Astrocyte (in vitro differentiated cells and primary cell): ENCODE results near the gene CYP46A1. TPM values are rescaled to one million over a fixed set of nuclear protein-coding genes. Genes with fewer than 3 reads are reported as not detected.

Experiments
- DNase-seq: peaks from one replicate; pipeline ENCODE4 v3.0.0-alpha.2; 2010; ENCODE audit warnings: low read depth
- FAIRE-seq: peaks from 2 replicates; lab custom pipeline; 2011; peaks lifted over from hg19 to GRCh38; lab: Jason Lieb, UNC
- H2AFZ ChIP-seq: 2 replicates; pipeline ENCODE4 v1.6.0; 2012; ENCODE audit warnings: low read depth, low read length, inconsistent platforms
- H3K27ac ChIP-seq: 2 replicates; pipeline ENCODE4 v1.5.1; 2011; ENCODE audit warnings: low read depth, low read length, inconsistent platforms
- H3K27me3 ChIP-seq: 2 replicates; pipeline ENCODE4 v1.6.0; 2011; ENCODE audit warnings: low read length, inconsistent platforms; ENCODE audit not compliant: insufficient read depth
- H3K36me3 ChIP-seq: 2 replicates; pipeline ENCODE4 v1.5.1; 2011; ENCODE audit warnings: low read length, inconsistent platforms; ENCODE audit not compliant: insufficient read depth
- H3K4me1 ChIP-seq: 2 replicates; pipeline ENCODE4 v1.5.1; 2011; ENCODE audit warnings: low read length, inconsistent platforms; ENCODE audit not compliant: insufficient read depth
- H3K4me2 ChIP-seq: 2 replicates; pipeline ENCODE4 v1.6.0; 2012; ENCODE audit warnings: low read length, inconsistent platforms
- H3K4me3 ChIP-seq: 2 replicates; pipeline ENCODE4 v1.5.1; 2011; ENCODE audit warnings: low read depth, mild to moderate bottlenecking, low read length, inconsistent platforms; ENCODE audit not compliant: insufficient read depth
- H3K79me2 ChIP-seq: 2 replicates; pipeline ENCODE4 v1.6.0; 2012; ENCODE audit warnings: mild to moderate bottlenecking, low read length, inconsistent platforms; ENCODE audit not compliant: insufficient read depth
- H3K9ac ChIP-seq: 2 replicates; pipeline ENCODE4 v1.6.0; 2012; ENCODE audit warnings: mild to moderate bottlenecking, low read length, inconsistent platforms
- H3K9me3 ChIP-seq: 2 replicates; pipeline ENCODE4 v1.5.1; 2012; ENCODE audit warnings: low read depth, mild to moderate bottlenecking, low read length, inconsistent platforms; ENCODE audit not compliant: insufficient read depth
- H4K20me1 ChIP-seq: 2 replicates; pipeline ENCODE4 v1.6.0; 2012; ENCODE audit warnings: low read length, inconsistent platforms; ENCODE audit not compliant: insufficient read depth
- H3K27ac Mint-ChIP-seq: one replicate; pipeline ENCODE4 v1.8.0; 2021; ENCODE audit warnings: mild to moderate bottlenecking, mixed read lengths; ENCODE audit not compliant: unreplicated experiment
- H3K27me3 Mint-ChIP-seq: one replicate; pipeline ENCODE4 v1.8.0; 2021; ENCODE audit warnings: low read depth, mixed read lengths; ENCODE audit not compliant: unreplicated experiment
- H3K36me3 Mint-ChIP-seq: one replicate; pipeline ENCODE4 v1.8.0; 2021; ENCODE audit warnings: low read depth, mixed read lengths; ENCODE audit not compliant: unreplicated experiment
- H3K4me1 Mint-ChIP-seq: one replicate; pipeline ENCODE4 v1.8.0; 2021; ENCODE audit warnings: low read depth, mixed read lengths; ENCODE audit not compliant: unreplicated experiment
- H3K4me3 Mint-ChIP-seq: one replicate; pipeline ENCODE4 v1.8.0; 2021; ENCODE audit warnings: mild to moderate bottlenecking, moderate library complexity, mixed read lengths; ENCODE audit not compliant: unreplicated experiment
- H3K9me3 Mint-ChIP-seq: one replicate; pipeline ENCODE4 v1.8.0; 2021; ENCODE audit warnings: mild to moderate bottlenecking, mixed read lengths; ENCODE audit not compliant: unreplicated experiment
- EZH2 ChIP-seq: IDR thresholded peaks from 2 replicates; pipeline ENCODE4 v1.6.1; 2012; ENCODE audit warnings: mild to moderate bottlenecking, low read length, inconsistent platforms; ENCODE audit not compliant: insufficient read depth
- total RNA-seq: library from RNA; stranded (reverse); gene quantifications from 2 replicates; pipeline ENCODE4 v1.2.1, GENCODE V29; 2021
- TF ChIP-seq, protein P1 (sequence below): IDR thresholded peaks from 2 replicates; pipeline ENCODE4 v1.5.1; 2011; ENCODE audit warnings: low read depth, mild to moderate bottlenecking, inconsistent platforms, low read length, moderate library complexity; ENCODE audit not compliant: insufficient read depth

CYP46A1 gene
- total RNA-seq, 1 donor from 2014 or later = 0.52 TPM

DNA sequence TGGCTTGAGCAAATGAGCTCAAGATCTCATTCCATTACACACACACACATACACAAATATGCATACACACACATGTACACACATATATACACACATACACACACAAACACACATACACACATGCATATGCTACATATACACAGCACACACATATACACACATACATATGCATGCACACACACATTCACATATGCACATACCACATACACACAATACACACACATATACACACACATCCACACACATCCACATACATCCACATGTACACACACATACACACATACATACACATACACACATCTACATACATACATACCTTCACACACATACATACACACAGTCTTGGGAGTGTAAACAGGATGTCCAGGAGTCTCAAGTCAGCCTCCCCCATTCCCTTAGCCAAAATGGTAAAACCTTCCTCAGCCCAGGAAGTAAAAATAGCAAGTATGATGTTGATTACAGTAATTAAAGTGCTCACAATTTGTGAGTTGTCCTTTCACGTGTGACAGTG, 26.4 kb upstream of the CYP46A1 start:
- H3K27me3 Mint-ChIP-seq = peaks cover 25% of the 10 kb centered on the region
- Histone ChIP-seq H3K4me2 (no peak overlapping the region), H2AFZ (no peak overlapping the region), H3K36me3 (no peaks in the 10 kb centered on the region), H4K20me1 (no peaks in the 10 kb centered on the region), H3K27ac (no peak overlapping the region), H3K4me3 (no peak overlapping the region), H3K79me2 (no peaks in the 10 kb centered on the region), H3K9ac (no peak overlapping the region), H3K4me1 (peaks cover 10% of the 10 kb centered on the region), H3K9me3 (no peaks in the 10 kb centered on the region), H3K27me3 (peaks cover 3% of the 10 kb centered on the region)
- H3K27ac Mint-ChIP-seq = no peak overlapping the region
- no peak overlapping the region for H3K4me3 Mint-ChIP-seq
- no peak for TF ChIP-seq EZH2
- TF ChIP-seq, protein P1, sequence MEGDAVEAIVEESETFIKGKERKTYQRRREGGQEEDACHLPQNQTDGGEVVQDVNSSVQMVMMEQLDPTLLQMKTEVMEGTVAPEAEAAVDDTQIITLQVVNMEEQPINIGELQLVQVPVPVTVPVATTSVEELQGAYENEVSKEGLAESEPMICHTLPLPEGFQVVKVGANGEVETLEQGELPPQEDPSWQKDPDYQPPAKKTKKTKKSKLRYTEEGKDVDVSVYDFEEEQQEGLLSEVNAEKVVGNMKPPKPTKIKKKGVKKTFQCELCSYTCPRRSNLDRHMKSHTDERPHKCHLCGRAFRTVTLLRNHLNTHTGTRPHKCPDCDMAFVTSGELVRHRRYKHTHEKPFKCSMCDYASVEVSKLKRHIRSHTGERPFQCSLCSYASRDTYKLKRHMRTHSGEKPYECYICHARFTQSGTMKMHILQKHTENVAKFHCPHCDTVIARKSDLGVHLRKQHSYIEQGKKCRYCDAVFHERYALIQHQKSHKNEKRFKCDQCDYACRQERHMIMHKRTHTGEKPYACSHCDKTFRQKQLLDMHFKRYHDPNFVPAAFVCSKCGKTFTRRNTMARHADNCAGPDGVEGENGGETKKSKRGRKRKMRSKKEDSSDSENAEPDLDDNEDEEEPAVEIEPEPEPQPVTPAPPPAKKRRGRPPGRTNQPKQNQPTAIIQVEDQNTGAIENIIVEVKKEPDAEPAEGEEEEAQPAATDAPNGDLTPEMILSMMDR = no peak
- DNase-seq = no peak
- peaks cover 9% of the 10 kb centered on the region for H3K4me1 Mint-ChIP-seq
- no peaks in the 10 kb centered on the region for H3K36me3 Mint-ChIP-seq
- peak; percentile 78 for FAIRE-seq
- no peaks in the 10 kb centered on the region for H3K9me3 Mint-ChIP-seq

DNA sequence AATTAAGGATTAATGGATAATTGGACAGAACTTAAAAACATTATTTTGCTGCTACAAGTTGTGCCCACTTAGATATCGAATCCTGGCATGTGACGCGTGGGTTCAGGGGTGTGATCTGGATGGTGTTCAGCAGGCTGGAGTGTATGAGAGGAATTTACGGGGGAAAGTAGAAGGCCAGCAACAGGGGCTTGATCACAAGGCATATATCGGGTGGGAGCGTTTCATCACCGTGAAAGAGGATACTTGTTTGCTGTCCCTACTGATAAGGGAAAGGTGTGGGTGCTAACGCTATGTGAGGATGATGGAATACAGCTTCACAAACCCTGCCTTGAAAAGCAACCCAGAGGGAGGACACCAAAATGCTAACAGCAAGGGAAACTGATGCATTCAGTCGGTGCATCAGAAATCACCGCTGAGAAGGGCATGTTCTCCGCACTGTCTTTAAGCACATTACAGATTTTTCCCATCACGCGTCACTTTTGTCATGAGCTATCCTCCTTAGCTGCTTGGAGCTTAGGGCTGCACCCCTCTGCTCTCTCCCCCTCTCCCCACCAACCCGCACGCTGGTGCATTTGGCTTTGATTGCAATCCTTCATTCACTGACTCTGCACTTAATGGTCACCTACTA, 25.8 kb upstream of the CYP46A1 start:
- Histone ChIP-seq H3K79me2 (no peaks in the 10 kb centered on the region), H4K20me1 (no peaks in the 10 kb centered on the region), H3K9me3 (no peaks in the 10 kb centered on the region), H3K36me3 (no peaks in the 10 kb centered on the region), H3K27ac (no peak overlapping the region), H2AFZ (no peak overlapping the region), H3K4me3 (no peak overlapping the region), H3K4me2 (no peak overlapping the region), H3K4me1 (peaks cover 10% of the 10 kb centered on the region), H3K27me3 (peaks cover 3% of the 10 kb centered on the region), H3K9ac (no peak overlapping the region)
- peaks cover 9% of the 10 kb centered on the region for H3K4me1 Mint-ChIP-seq
- H3K4me3 Mint-ChIP-seq = no peak overlapping the region
- H3K9me3 Mint-ChIP-seq = no peaks in the 10 kb centered on the region
- TF ChIP-seq, protein P1 = no peak
- TF ChIP-seq EZH2 = no peak
- H3K27ac Mint-ChIP-seq = no peak overlapping the region
- FAIRE-seq (no peak), DNase-seq (no peak)
- H3K27me3 Mint-ChIP-seq = peaks cover 30% of the 10 kb centered on the region
- H3K36me3 Mint-ChIP-seq = peaks cover 3% of the 10 kb centered on the region

DNA sequence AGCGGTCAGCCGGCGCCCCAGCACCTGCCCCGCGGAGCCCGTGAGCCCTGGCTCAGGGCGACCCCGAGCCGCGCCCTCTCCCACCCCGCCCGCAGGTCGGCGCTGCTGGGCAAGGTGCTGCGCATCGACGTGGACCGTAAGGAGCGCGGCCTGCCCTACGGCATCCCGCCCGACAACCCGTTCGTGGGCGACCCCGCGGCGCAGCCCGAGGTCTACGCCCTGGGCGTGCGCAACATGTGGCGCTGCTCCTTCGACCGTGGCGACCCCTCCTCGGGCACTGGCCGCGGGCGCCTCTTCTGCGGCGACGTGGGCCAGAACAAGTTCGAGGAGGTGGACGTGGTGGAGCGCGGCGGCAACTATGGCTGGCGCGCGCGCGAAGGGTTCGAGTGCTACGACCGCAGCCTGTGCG, 24.8 kb upstream of the CYP46A1 start:
- H3K36me3 Mint-ChIP-seq = peaks cover 3% of the 10 kb centered on the region
- Histone ChIP-seq H3K79me2 (no peaks in the 10 kb centered on the region), H4K20me1 (no peaks in the 10 kb centered on the region), H3K4me3 (no peak overlapping the region), H3K36me3 (no peaks in the 10 kb centered on the region), H3K9ac (no peak overlapping the region), H3K27me3 (peaks cover 3% of the 10 kb centered on the region), H3K27ac (no peak overlapping the region), H3K4me1 (peaks cover 10% of the 10 kb centered on the region), H2AFZ (no peak overlapping the region), H3K9me3 (no peaks in the 10 kb centered on the region), H3K4me2 (no peak overlapping the region)
- no peak for DNase-seq
- H3K27me3 Mint-ChIP-seq = peaks cover 34% of the 10 kb centered on the region
- H3K9me3 Mint-ChIP-seq = no peaks in the 10 kb centered on the region
- no peak for FAIRE-seq
- H3K4me1 Mint-ChIP-seq = peaks cover 13% of the 10 kb centered on the region
- H3K4me3 Mint-ChIP-seq = no peak overlapping the region
- no peak overlapping the region for H3K27ac Mint-ChIP-seq
- TF ChIP-seq, protein P1 = no peak
- no peak for TF ChIP-seq EZH2
